B cell (primary cell): ENCODE data around the gene SCFD2.

ENCODE experiments used
- CTCF ChIP-seq: fragments of 200-600 bp; IDR thresholded peaks from one replicate; pipeline ENCODE4 v1.8.0; 2022; ENCODE audit warnings: antibody characterized with exemption, mild to moderate bottlenecking
- EZH2 ChIP-seq: IDR thresholded peaks from 2 replicates; pipeline ENCODE4 v1.6.1; 2012; ENCODE audit warnings: borderline replicate concordance, low read depth, mild to moderate bottlenecking, moderate library complexity, low read length; ENCODE audit not compliant: insufficient read depth, poor library complexity, severe bottlenecking

GRCh38 chr4:53355930-53356521 lies 9.8 kb downstream of the SCFD2 start:
- TF ChIP-seq CTCF: no peak
- no peak for TF ChIP-seq EZH2
